HCT116 (cell line): Measurements from ENCODE around the gene SEMA5B. TPM values are rescaled to one million over a fixed set of nuclear protein-coding genes. Genes with fewer than 3 reads are reported as not detected.

Source experiments
- ATAC-seq: fragments of 200-7000 bp; cut with Tn5 transposase; 2 replicates; pipeline ENCODE4 v1.9.1; 2020; ENCODE audit warnings: mild to moderate bottlenecking, moderate library complexity
- BruUV-seq: library from RNA; stranded (reverse); fragments of 400-500 nt; replicated peaks from 2 replicates; lab custom pipeline; 2021; lab: Mats Ljungman, UMichigan
- CTCF ChIA-PET: fragments of 300-600 bp; sonication (Branson Sonifier 250); formaldehyde crosslinking; loops from one replicate; lab custom pipeline; 2021; ENCODE audit warnings: antibody characterized with exemption; lab: Charles Lee
- POLR2A ChIA-PET: fragments of 300-600, 350-600 bp; sonication (Branson Sonifier 250); formaldehyde crosslinking; loops from one replicate; lab custom pipeline; 2021; ENCODE audit warnings: antibody characterized with exemption; lab: Charles Lee
- RAD21 ChIA-PET, 2 experiments: fragments of 300-600 bp; sonication (Branson Sonifier 250); formaldehyde crosslinking; loops; one replicate each; lab custom pipeline; 2023; ENCODE audit warnings: low total read pairs in 2 of 2; ENCODE audit not compliant: uncharacterized antibody in 2 of 2, unreplicated experiment in 2 of 2, low non-redundant PET in 1 of 2; lab: Charles Lee
- DNase-seq: peaks from one replicate; pipeline ENCODE4 v3.0.0-alpha.2; 2010; ENCODE audit warnings: low read depth, low spot score
- H2AFZ ChIP-seq: fragments of 200-600 bp; shearing (Covaris generic), sonication (generic); 2 replicates; pipeline ENCODE4 v1.6.1; 2017; ENCODE audit warnings: low read depth, mixed run types, mixed read lengths, antibody characterized with exemption, low read length; ENCODE audit not compliant: poor library complexity, severe bottlenecking
- H3K27ac ChIP-seq: 2 replicates; pipeline ENCODE4 v1.5.1; 2012; ENCODE audit warnings: low read depth, low read length
- H3K27me3 ChIP-seq: fragments of 200-600 bp; sonication (generic); 2 replicates; pipeline ENCODE4 v1.6.1; 2016; ENCODE audit warnings: mixed run types, low read length, mixed read lengths; ENCODE audit not compliant: insufficient read depth
- H3K36me3 ChIP-seq, 2 experiments: fragments of 200-500 bp in 1 of 2; fragments of 200-600 bp in 1 of 2; sonication (Bioruptor generic) in 1 of 2; sonication (generic) in 1 of 2; 2 replicates each; pipeline versions ENCODE4 v1.5.1 to v1.6.1; 2014 to 2016; ENCODE audit warnings: low read length in 2 of 2, inconsistent platforms in 1 of 2, mixed read lengths in 1 of 2, mixed run types in 1 of 2; ENCODE audit not compliant: insufficient read depth in 2 of 2, control insufficient read depth in 1 of 2
- H3K4me1 ChIP-seq, 2 experiments: fragments of 200-600 bp in 1 of 2; sonication (generic) in 1 of 2; 2 replicates each; pipeline versions ENCODE4 v1.5.1 to v1.6.1; 2012 to 2017; ENCODE audit warnings: low read length in 2 of 2, inconsistent platforms in 1 of 2, mild to moderate bottlenecking in 1 of 2, mixed read lengths in 1 of 2, mixed run types in 1 of 2, moderate library complexity in 1 of 2; ENCODE audit not compliant: insufficient read depth in 2 of 2, control insufficient read depth in 1 of 2
- H3K4me2 ChIP-seq: fragments of 200-600 bp; sonication (generic); 2 replicates; pipeline ENCODE4 v1.6.1; 2017; ENCODE audit warnings: mixed run types, low read length, mixed read lengths
- H3K4me3 ChIP-seq, 2 experiments: fragments of 200-600 bp in 1 of 2; sonication (generic) in 1 of 2; replicated peaks in 1 of 2; 2 replicates each; pipeline ENCODE4 v1.5.1; 2011 to 2016; ENCODE audit warnings: low read length in 2 of 2, control low read depth in 1 of 2, low read depth in 1 of 2, mild to moderate bottlenecking in 1 of 2, mixed read lengths in 1 of 2, mixed run types in 1 of 2
- H3K79me2 ChIP-seq: fragments of 200-600 bp; sonication (generic); 2 replicates; pipeline ENCODE4 v1.6.1; 2017; ENCODE audit warnings: mild to moderate bottlenecking, mixed run types, low read length, moderate library complexity, mixed read lengths; ENCODE audit not compliant: insufficient read depth
- H3K9ac ChIP-seq: fragments of 200-600 bp; sonication (generic); 2 replicates; pipeline ENCODE4 v1.6.1; 2016; ENCODE audit warnings: low read length, mixed read lengths
- H3K9me2 ChIP-seq: fragments of 200-600 bp; sonication (generic), shearing (Covaris generic); 2 replicates; pipeline ENCODE4 v1.6.1; 2017; ENCODE audit warnings: mixed run types, mild to moderate bottlenecking, moderate library complexity; ENCODE audit not compliant: insufficient read depth
- H3K9me3 ChIP-seq, 2 experiments: fragments of 200-500 bp in 1 of 2; fragments of 200-600 bp in 1 of 2; sonication (Bioruptor generic) in 1 of 2; sonication (generic) in 1 of 2; 2 replicates each; pipeline ENCODE4 v1.6.1; 2014 to 2017; ENCODE audit warnings: low read length in 2 of 2, mixed read lengths in 2 of 2, inconsistent platforms in 1 of 2, low read depth in 1 of 2, mild to moderate bottlenecking in 1 of 2, mixed run types in 1 of 2, moderate library complexity in 1 of 2; ENCODE audit not compliant: control insufficient read depth in 1 of 2, insufficient read depth in 1 of 2
- H4K20me1 ChIP-seq: fragments of 200-600 bp; sonication (generic), shearing (Covaris generic); 2 replicates; pipeline ENCODE4 v1.6.1; 2017; ENCODE audit warnings: mixed run types, mild to moderate bottlenecking, moderate library complexity; ENCODE audit not compliant: insufficient read depth
- CTCF ChIP-seq, 3 experiments: fragments of 200-600 bp in 1 of 3; sonication (generic) in 1 of 3; IDR thresholded peaks in 2 of 3; conservative IDR thresholded peaks in 1 of 3; 2 replicates each; pipeline ENCODE4 v1.5.1; 2012 to 2017; ENCODE audit warnings: low read depth in 2 of 3, low read length in 2 of 3, antibody characterized with exemption in 1 of 3, borderline replicate concordance in 1 of 3, control low read depth in 1 of 3, mild to moderate bottlenecking in 1 of 3, mixed read lengths in 1 of 3, mixed run types in 1 of 3, moderate library complexity in 1 of 3; ENCODE audit not compliant: insufficient read depth in 1 of 3
- EGR1 ChIP-seq: IDR thresholded peaks from 2 replicates; pipeline ENCODE4 v1.6.1; 2012; ENCODE audit warnings: low read depth
- EZH2phosphoT487 ChIP-seq: fragments of 200-600 bp; IDR thresholded peaks from 2 replicates; pipeline ENCODE4 v1.6.1; 2018; ENCODE audit warnings: antibody characterized with exemption, borderline replicate concordance
- FOSL1 ChIP-seq: IDR thresholded peaks from 2 replicates; pipeline ENCODE4 v1.6.1; 2012; ENCODE audit warnings: low read depth
- MAX ChIP-seq: IDR thresholded peaks from 2 replicates; pipeline ENCODE4 v1.6.1; 2012
- POLR2AphosphoS5 ChIP-seq: IDR thresholded peaks from 2 replicates; pipeline ENCODE4 v1.6.1; 2011; ENCODE audit warnings: mild to moderate bottlenecking, low read depth, low read length, moderate library complexity
- REST ChIP-seq: IDR thresholded peaks from 2 replicates; pipeline ENCODE4 v1.6.1; 2012; ENCODE audit warnings: low read depth
- SRF ChIP-seq: IDR thresholded peaks from 2 replicates; pipeline ENCODE4 v1.6.1; 2012; ENCODE audit warnings: low read depth
- TCF7L2 ChIP-seq: IDR thresholded peaks from 2 replicates; pipeline ENCODE4 v1.7.0; 2011; ENCODE audit warnings: borderline replicate concordance, inconsistent platforms; ENCODE audit not compliant: insufficient read depth, insufficient read length; ENCODE audit errors: extremely low read depth
- ZBTB33 ChIP-seq: IDR thresholded peaks from 2 replicates; pipeline ENCODE4 v1.6.1; 2011; ENCODE audit warnings: mild to moderate bottlenecking, low read length, moderate library complexity; ENCODE audit not compliant: insufficient replicate concordance; ENCODE audit errors: extremely low read depth
- ZFX ChIP-seq: fragments of 450-650 bp; IDR thresholded peaks from 2 replicates; pipeline ENCODE4 v1.6.1; 2017
- ZNF274 ChIP-seq: fragments of 200-500 bp; sonication (Bioruptor generic); IDR thresholded peaks from 2 replicates; pipeline ENCODE4 v1.6.1; 2014; ENCODE audit warnings: mild to moderate bottlenecking, low read depth, low read length, inconsistent platforms
- intact Hi-C: fragments of 100-400 bp; cut with micrococcal nuclease; formaldehyde crosslinking; loops from 2 replicates; pipeline ENCODE4 v1.10.0; 2022
- total RNA-seq: library from RNA; stranded (reverse); gene quantifications from one replicate; pipeline ENCODE4 v1.2.1, GENCODE V29; 2021; ENCODE audit not compliant: unreplicated experiment

SEMA5B gene
- total RNA-seq, 1 experiment from 2014 or later = 0.15 TPM

- BruUV-seq = no TSS peak
- Histone ChIP-seq H3K27ac (no peak overlapping the region), H3K36me3 (no peaks in the 10 kb centered on the region), H4K20me1 (no peaks in the 10 kb centered on the region), H3K79me2 (no peaks in the 10 kb centered on the region), H3K4me2 (no peak overlapping the region), H3K9me3 (no peaks in the 10 kb centered on the region), H3K9ac (no peak overlapping the region), H2AFZ (no peak overlapping the region), H3K4me1 (no peaks in the 10 kb centered on the region), H3K27me3 (no peaks in the 10 kb centered on the region), H3K9me2 (no peaks in the 10 kb centered on the region), H3K4me3 (no peak overlapping the region)
- no peak for ATAC-seq
- TF ChIP-seq EZH2phosphoT487 (no peak), SRF (no peak), ZFX (no peak), POLR2AphosphoS5 (no peak), ZNF274 (no peak), ZBTB33 (no peak), FOSL1 (no peak)
- ChIA-PET RAD21 (no interaction called here), POLR2A (no interaction called here), CTCF (no interaction called here)
- no peak for DNase-seq
- intact Hi-C loops = no loop called here
Observed at GRCh38 chr3:122937745-122938144, 89.8 kb downstream of the SEMA5B start.

- ChIA-PET RAD21 (no interaction called here), CTCF (no interaction called here)
- TF ChIP-seq EGR1 (no peak), REST (no peak), MAX (no peak), CTCF (IDR thresholded peaks at IDR 0.05 in 2 of 3, conservative IDR thresholded peaks at IDR 0.05 in 1 of 3; ENCODE audit: borderline replicate concordance in 1 of 3, insufficient read depth in 1 of 3, low read depth in 2 of 3, low read length in 2 of 3) (no peak), TCF7L2 (no peak)
- TF ChIP-seq, all 23 proteins: peak for 0
- intact Hi-C loops = no loop called here
- no peak overlapping the region for H3K4me3 ChIP-seq
- DNase-seq (no peak), ATAC-seq (no peak)
- BruUV-seq = no TSS peak
- no peak overlapping the region for H3K4me2 ChIP-seq
- no peaks in the 10 kb centered on the region for H3K9me2 ChIP-seq
- H3K9me3 ChIP-seq = no peaks in the 10 kb centered on the region
- no peak overlapping the region for H3K9ac ChIP-seq
- no peak overlapping the region for H3K27ac ChIP-seq
- no peaks in the 10 kb centered on the region for H3K4me1 ChIP-seq
- H2AFZ ChIP-seq = no peak overlapping the region
- no peaks in the 10 kb centered on the region for H3K79me2 ChIP-seq
- POLR2A ChIA-PET = no interaction called here
- H3K27me3 ChIP-seq = no peaks in the 10 kb centered on the region
- H3K36me3 ChIP-seq = no peaks in the 10 kb centered on the region
- H4K20me1 ChIP-seq = no peaks in the 10 kb centered on the region
Observed at GRCh38 chr3:122936986-122937385, 90.6 kb downstream of the SEMA5B start.
